ENCODE results near the gene PCDHA5. TPM values are rescaled to one million over a fixed set of nuclear protein-coding genes. Genes with fewer than 3 reads are reported as not detected.
"Not testable (repeated sequence)": the region's sequence is repeated elsewhere in the genome, so short reads cannot be mapped to it uniquely, and the experiment has no call there.

Gene PCDHA5
- under 1 TPM in 4 of 9 donors, not detected in 5; 0.07 to 0.20 (median 0.08) TPM for total RNA-seq
- polyA plus RNA-seq, result under 1 TPM in 1 of 2 donors, not detected in 1; 0.04 TPM
- long read RNA-seq, donor 1, result 0 reads
- long read RNA-seq, donor 2, result 0 reads
- long read RNA-seq, donor 3, result 0 reads

GRCh38 chr5:140821375-140822280 lies at the start of gene PCDHA5:
Gene PCDHA5 (plus strand): TSS chr5:140821613.
- H3K27me3 ChIP-seq, result peaks cover 0 to 59% (median 6%) of the 10 kb centered on the region in 9 donors
- TF ChIP-seq POLR2A (IDR thresholded peaks at IDR 0.05) (no peak), CTCF (IDR thresholded peaks at IDR 0.05) (peak in 11 of 12 donors; percentile 14 to 51 (median 25))
- no peaks in the 10 kb centered on the region for H3K4me1 ChIP-seq
- WGBS, 4 donors, result 23 to 33% (median 29%) methylated on average over 39 of the region's 39 CpGs
- peaks cover 0 to 36% (median 13%) of the 10 kb centered on the region in 12 donors for H3K9me3 ChIP-seq
- no peak for ATAC-seq
- peak within 1 kb of the TSS in 3 of 12 donors; percentile 22 to 29 (median 28) for H3K4me3 ChIP-seq
- no peak for DNase-seq
- no peak within 1 kb of the TSS for H3K27ac ChIP-seq
- intact Hi-C loops (cut with DNase I), result no loop called here
- no peaks in the 10 kb centered on the region for H3K36me3 ChIP-seq

- Histone ChIP-seq H3K9me3 (peaks cover 0 to 97% (median 67%) of the 10 kb centered on the region in 12 donors), H3K36me3 (no peaks in the 10 kb centered on the region), H3K27ac (no peak overlapping the region), H3K4me3 (no peak overlapping the region), H3K4me1 (no peaks in the 10 kb centered on the region), H3K27me3 (peaks cover 0 to 11% (median 0%) of the 10 kb centered on the region in 9 donors)
- WGBS, 4 donors, result 82 to 96% (median 88%) methylated on average over 1 of the region's 1 CpG
- ATAC-seq (no peak), DNase-seq (no peak)
- intact Hi-C loops (cut with DNase I), result no loop called here
- TF ChIP-seq CTCF (IDR thresholded peaks at IDR 0.05) (no peak), POLR2A (IDR thresholded peaks at IDR 0.05) (no peak)
These were observed 40.9 kb upstream of the PCDHA5 start for GRCh38 chr5:140780512-140780911.

- intact Hi-C loops (cut with DNase I), result no loop called here
- Histone ChIP-seq H3K4me3 (no peak within 1 kb of the TSS), H3K4me1 (no peaks in the 10 kb centered on the region), H3K36me3 (no peaks in the 10 kb centered on the region), H3K27ac (no peak within 1 kb of the TSS), H3K9me3 (peaks cover 0 to 96% (median 58%) of the 10 kb centered on the region in 12 donors), H3K27me3 (peaks cover 0 to 51% (median 11%) of the 10 kb centered on the region in 9 donors)
- DNase-seq (no peak), ATAC-seq (no peak)
- 14 to 32% (median 23%) methylated on average over 28 to 29 of the region's 29 CpGs for WGBS, 4 donors
- TF ChIP-seq POLR2A (IDR thresholded peaks at IDR 0.05) (no peak), CTCF (IDR thresholded peaks at IDR 0.05) (no peak)
These were observed 35.3 kb upstream of the PCDHA5 start, which contains the start of gene PCDHA1 for GRCh38 chr5:140785905-140786686. Gene PCDHA1 (plus strand): TSS chr5:140786140.

- H3K4me1 ChIP-seq; intact Hi-C loops (cut with DNase I); DNase-seq; H3K4me3 ChIP-seq; ATAC-seq; H3K27ac ChIP-seq; H3K36me3 ChIP-seq: not testable (repeated sequence)
- 30 to 49% (median 44%) methylated on average over 15 to 44 of the region's 44 CpGs for WGBS, 4 donors
- Histone ChIP-seq H3K9me3 (peaks cover 0 to 87% (median 49%) of the 10 kb centered on the region in 12 donors), H3K27me3 (peaks cover 0 to 51% (median 11%) of the 10 kb centered on the region in 9 donors)
These were observed 34.0 kb upstream of the PCDHA5 start for GRCh38 chr5:140787422-140787821.

- DNase-seq; H3K27ac ChIP-seq; ATAC-seq; H3K4me3 ChIP-seq; H3K36me3 ChIP-seq; H3K4me1 ChIP-seq; intact Hi-C loops (cut with DNase I): not testable (repeated sequence)
- Histone ChIP-seq H3K9me3 (peaks cover 0 to 81% (median 49%) of the 10 kb centered on the region in 12 donors), H3K27me3 (peaks cover 0 to 51% (median 11%) of the 10 kb centered on the region in 9 donors)
- 28 to 53% (median 41%) methylated on average over 38 to 70 of the region's 70 CpGs for WGBS, 4 donors
These were observed 33.4 kb upstream of the PCDHA5 start for GRCh38 chr5:140787849-140788504.

All from heart left ventricle (tissue), 16 donors.